Forelimb muscle (tissue), 1 donor: ENCODE results near the gene PCYT2. TPM values are rescaled to one million over a fixed set of nuclear protein-coding genes. Genes with fewer than 3 reads are reported as not detected.
"Not testable (repeated sequence)": the region's sequence is repeated elsewhere in the genome, so short reads cannot be mapped to it uniquely, and the experiment has no call there.

ENCODE experiments used
- DNase-seq: peaks from one replicate; pipeline ENCODE4 v3.0.0-alpha.2; 2013; ENCODE audit warnings: low read depth
- polyA plus RNA-seq: library from polyadenylated mRNA; unstranded; fragments of 120-200 nt; gene quantifications from one replicate; pipeline ENCODE4 v1.2.1, GENCODE V29; 2013; ENCODE audit not compliant: insufficient read length

Gene PCYT2
- polyA plus RNA-seq = 9.6 TPM

GRCh38 chr17:81911277-81911961 is at the start of gene PCYT2:
Gene PCYT2 (minus strand): TSS chr17:81911399. CDS start chr17:81911355, 44 bp downstream.
- DNase-seq = peak; percentile 50

DNA sequence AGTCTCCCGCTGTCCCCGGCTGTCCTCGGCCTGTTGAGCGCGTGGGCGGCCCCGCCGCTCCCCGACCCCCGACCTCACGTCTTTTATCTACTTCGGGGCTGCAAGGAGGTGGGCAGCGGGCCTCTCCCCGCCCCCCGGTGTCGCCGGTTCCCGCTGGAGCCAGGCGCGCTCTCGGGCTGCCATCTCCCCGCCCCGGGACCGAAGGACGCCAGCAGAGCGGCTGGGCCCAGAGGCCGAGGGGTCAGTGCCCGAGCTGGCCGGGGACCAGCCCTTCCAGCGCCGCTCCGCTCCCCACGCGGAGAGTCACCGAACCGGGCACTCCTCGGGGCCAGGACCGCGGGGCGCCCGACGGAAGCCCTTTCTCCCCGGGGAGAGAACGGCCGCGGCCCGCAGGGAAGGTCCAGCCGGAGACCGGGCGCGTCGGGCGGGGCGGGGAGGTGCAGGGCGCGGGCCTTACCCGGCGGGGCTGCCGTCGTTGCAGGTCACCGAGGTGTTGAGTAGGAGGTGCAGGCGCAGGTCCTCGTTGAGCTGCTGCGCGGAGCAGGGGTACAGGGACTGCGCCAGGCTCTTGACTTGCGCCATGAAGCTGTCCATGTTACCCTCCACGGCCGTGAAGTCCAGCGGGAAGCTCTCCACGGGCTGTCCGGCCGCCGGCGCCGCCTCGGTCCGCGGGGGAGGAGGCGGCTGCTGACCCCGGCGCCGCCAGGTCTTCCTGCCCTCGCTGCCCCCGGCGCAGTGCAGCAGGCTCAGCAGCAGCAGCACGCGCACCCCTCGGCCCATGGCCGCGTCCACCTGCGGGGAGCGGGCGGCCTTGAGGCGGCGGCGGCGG is 49.1 kb upstream of the PCYT2 start:
- no peak for DNase-seq

DNA sequence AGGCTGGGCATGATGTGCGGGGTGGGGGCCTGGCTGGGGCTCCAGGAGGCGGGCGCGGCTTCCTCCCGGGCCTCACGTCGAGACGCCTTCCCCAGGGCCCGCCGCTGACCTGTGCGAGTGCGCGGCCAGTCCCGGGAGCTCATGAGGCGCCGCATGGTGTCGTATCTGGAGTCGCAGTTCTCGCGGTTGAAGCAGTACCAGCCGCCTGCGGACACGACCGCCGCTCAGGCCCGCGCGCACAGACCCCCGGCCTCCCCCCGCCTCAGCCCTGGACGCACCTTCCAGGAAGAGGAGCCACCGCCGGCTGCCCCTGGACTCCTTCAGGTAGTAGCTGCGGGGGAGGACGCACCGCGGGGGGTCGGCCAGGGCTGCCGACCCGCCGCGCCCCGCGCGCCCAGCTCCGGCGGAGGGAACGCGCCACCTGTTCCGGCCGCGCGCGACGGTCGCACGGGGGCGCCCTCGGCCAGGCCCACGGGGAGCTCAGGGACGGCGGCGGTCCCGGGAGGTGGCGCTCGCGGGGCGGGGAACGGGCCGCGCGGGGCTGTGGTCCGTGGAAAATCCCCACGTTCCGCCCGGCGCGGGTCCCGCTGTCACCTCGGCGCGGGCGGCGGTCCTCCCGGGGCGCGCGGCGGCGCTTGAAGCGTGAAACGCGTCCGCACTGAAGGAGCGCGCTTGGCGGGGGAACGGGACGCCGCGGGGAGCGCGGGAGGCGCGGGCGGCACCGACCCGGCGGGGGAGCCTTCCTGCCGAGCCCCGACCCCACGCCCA is 48.3 kb upstream of the PCYT2 start:
- no peak for DNase-seq

- DNase-seq = no peak
These were observed 47.6 kb upstream of the PCYT2 start for GRCh38 chr17:81958633-81959342.

DNA sequence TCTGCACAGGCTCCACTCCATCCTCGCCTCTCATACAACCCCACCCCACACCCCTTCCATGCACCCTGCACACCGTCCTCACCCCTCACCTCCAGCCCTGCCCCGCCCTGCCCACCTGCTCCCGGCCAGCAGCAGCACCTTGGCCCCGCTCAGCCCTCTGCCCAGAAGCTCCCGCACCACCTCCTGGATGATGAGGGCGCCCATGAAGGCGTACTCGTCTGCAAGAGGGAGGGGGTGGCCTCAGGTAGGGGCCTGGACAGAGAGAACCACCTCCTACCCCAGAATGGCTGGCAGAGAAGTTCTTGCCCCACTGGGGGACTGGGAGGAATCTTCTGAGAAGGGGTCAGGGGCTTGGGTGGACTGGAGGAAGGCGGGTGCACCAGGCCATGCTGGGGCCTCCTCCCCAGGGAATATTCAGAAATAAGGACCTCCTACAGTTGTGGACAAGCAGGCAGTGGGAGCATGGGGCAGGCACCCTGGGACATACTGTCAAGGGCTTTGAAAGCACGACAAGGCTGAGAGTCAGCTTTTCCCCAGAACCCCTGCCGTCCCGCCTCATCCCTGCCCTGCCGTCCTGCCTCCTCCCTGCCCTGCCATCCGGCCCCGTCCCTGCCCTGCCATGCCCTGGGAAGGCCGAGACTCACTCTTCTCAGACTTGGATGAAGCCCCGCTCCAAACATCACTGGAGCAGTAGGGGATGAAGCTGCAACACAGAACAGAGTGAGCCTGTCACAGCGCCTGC is 46.7 kb upstream of the PCYT2 start:
- DNase-seq = no peak

DNA sequence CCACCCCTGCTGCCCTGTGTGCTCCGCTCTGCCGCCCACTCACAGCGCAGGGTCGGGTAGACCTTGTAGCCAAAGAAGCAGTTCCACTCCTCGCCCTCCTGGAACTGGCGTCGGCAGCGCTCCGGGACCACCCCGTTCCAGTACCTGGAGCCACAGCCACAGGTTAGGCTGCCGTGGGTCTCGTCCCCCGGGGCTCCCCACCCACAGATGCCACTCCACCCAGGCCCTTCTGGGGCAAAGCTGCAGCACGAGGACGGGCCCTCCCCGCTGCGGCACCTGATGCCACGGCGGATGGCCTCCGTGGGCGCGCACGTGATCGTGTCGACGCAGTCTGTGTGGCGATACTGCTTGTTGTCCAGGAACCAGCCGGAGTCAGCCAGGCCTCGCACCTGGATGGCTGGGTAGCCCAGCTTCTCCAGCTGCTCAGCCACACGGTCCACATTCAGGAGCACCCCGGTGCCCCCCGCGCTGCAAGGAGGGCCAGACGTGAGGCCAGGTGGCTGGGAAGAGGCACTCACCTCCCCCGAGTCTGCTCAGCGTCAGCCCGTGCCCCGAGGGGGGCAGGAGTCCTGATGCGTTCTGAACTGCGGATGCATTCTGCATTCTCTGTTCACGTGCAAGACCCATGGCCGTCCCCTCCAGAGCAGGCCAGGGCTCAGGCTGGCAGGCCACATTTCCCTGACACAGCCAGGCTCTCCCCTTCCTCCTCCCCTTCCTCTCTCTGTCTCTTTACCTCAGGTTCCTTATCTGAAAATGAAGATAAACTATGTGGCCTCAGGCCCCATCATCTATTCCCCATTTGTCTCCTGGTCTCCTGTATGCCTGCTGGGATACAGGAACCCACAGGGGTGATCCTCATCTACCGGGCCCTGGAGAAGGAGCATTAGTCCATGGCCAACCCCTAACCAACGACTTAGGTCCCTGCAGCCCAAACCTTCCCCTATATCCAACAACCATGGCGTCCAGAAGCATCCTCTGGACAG is 45.7 kb upstream of the PCYT2 start:
- no peak for DNase-seq

- no peak for DNase-seq
These were observed 44.8 kb upstream of the PCYT2 start for GRCh38 chr17:81955756-81956544.

DNA sequence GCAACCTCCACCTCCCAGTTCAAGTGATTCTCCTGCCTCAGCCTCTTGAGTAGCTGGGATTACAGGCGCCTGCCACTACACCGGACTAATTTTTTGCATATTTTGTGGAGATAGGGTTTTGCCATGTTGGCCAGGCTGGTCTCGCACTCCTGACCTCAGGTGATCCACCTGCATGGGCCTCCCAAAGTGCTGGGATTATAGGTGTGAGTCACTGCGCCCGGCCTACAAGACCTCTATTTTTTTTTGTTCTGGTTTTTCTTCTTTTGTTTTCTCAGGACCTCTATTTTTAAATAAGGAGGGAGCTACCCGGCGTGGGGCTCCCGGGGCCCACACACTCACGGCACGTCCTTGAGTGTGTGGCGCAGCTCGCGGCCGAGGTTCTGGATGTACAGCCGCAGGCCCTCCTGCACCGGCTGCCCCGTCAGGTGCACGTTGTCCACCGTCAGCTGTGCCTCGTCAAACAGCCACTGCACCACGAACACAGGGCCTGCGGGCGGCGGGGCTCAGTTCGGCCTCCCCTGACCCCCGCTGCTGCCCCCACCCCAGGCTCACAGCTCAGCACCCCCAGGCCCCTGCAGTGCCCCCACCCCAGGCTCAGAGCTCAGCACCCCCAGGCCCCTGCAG is 44.0 kb upstream of the PCYT2 start:
- DNase-seq = no peak

- DNase-seq = no peak
These were observed 43.2 kb upstream of the PCYT2 start for GRCh38 chr17:81954131-81955057.

- DNase-seq = not testable (repeated sequence)
These were observed 42.2 kb upstream of the PCYT2 start for GRCh38 chr17:81953443-81953842.

GRCh38 chr17:81952792-81953228 is 41.6 kb upstream of the PCYT2 start:
- no peak for DNase-seq

DNA sequence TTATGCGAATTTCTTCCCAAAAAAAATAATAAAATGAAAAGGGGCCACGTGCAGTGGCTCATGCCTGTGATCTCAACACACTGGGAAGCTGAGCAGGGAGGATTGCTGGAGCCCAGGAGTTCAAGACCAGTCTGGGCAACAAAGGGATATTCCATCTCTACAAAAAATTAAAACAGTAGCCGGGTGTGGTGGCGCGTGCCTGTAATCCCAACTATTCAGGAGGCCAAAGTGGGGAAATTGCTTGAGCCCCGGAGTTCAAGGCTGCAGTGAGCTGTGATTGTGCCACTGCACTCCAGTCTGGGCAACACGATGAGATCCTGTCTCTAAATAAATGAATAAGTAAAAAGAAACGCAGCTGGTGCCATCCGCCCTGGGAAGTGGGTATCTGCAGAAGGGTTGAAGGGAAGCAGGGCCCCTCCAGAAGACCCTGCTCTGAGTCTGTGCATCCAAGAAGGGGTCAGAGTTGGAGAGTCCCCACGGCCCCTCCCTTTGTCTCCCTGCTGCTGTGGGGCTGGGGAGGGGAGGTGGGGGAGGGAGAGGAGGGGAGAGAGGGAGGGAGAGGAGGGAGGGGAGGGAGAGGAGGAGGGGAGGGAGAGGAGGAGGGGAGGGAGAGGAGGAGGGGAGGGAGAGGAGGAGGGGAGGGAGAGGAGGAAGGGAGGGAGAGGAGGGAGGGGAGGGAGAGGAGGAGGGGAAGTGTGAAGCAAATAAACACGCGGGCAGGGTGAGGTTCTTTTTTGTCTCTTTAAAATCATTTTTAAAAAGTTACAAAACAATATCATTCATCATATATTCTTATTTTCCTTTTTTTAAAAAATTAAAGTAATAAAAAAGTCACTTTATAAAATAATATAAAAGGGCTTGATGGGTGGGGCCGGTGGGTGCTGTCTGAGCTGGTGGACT is 40.8 kb upstream of the PCYT2 start:
- DNase-seq = no peak

DNA sequence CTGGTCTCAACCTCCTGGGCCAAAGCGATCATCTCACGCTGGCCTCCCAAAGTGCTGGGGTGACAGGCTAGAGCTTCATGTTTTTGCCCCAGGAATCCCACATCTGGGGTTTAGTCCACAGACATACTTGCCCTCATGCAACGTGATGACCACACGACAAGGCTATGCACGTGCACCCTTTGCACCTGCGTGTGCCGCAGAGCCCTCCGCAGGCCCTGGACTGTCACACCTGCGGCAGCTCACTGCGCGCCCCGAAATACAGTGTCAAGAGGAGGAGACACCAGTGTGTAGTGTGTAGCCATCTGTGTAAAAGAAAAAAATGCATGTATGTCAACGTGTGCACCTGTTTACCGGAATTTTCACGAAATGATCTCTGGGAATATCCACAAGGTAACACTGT is 39.3 kb upstream of the PCYT2 start:
- no peak for DNase-seq

GRCh38 chr17:81948635-81949378 is 37.6 kb upstream of the PCYT2 start:
- no peak for DNase-seq

DNA sequence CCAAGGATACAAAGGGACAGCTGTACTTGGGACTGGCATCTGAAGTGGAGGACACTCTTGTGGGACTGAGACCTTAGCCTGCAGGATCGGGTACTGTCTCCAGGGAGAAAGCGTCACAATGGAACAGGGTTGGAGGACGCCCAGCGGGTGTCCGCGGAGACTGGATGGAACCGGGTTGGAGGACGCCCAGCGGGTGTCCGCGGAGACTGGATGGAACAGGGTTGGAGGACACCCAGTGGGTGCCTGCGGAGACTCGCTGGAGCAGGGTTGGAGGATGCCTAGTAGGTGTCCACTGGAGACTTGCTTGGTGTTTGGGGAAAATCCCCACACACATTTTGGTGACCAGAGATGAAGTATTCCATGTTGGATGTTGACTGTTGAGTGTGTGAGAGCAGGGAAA is 36.0 kb upstream of the PCYT2 start, which contains the start of gene MYADML2:
MYADML2 (minus strand) TSS at position 45 of the 400 bp plus-strand sequence. CDS start 5,492 bp downstream, outside the sequence.
- DNase-seq = no peak
